Epidermal melanocyte (primary cell): ENCODE results near the gene CRYM.
"Not testable (repeated sequence)": the region's sequence is repeated elsewhere in the genome, so short reads cannot be mapped to it uniquely, and the experiment has no call there.

Source experiments
- DNase-seq: peaks from one replicate; pipeline ENCODE4 v3.0.0; 2011; ENCODE audit warnings: low spot score; ENCODE audit not compliant: insufficient read length

The CRYM gene

GRCh38 chr16:21277927-21278706, at the start of gene CRYM:
CRYM (minus strand) TSS chr16:21278290; CDS start chr16:21278251, 39 bp downstream.
- peak; percentile 57 for DNase-seq

- no peak for DNase-seq
Measured at GRCh38 chr16:21327046-21327445, 49.0 kb upstream of the CRYM start.

- no peak for DNase-seq
Measured at GRCh38 chr16:21326459-21326858, 48.4 kb upstream of the CRYM start.

- DNase-seq: no peak
Measured at GRCh38 chr16:21324267-21324666, 46.2 kb upstream of the CRYM start.

- DNase-seq: not testable (repeated sequence)
Measured at GRCh38 chr16:21322251-21322650, 44.2 kb upstream of the CRYM start.

GRCh38 chr16:21321736-21322135, 43.6 kb upstream of the CRYM start:
- no peak for DNase-seq

GRCh38 chr16:21314339-21314738, 36.2 kb upstream of the CRYM start:
- no peak for DNase-seq

DNA sequence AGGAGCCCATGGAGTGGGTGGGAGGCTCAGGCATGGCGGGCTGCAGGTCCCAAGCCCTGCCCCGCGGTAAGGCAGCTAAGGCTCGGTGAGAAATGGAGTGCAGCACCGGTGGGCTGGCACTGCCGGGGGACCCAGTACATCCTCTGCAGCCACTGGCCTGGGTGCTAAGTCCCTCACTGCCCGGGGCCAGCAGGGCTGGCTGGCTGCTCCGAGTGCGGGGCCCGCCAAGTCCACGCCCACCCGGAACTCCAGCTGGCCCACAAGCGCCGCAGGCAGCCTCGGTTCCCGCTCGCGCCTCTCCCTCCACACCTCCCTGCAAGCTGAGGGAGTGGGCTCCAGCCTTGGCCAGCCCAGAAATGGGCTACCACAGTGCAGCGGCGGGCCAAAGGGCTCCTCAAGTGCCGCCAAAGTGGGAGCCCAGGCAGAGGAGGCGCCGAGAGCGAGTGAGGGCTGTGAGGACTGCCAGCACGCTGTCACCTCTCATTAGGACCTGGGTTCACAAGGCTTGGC, 34.8 kb upstream of the CRYM start:
- DNase-seq: not testable (repeated sequence)

GRCh38 chr16:21312046-21312445, 34.0 kb upstream of the CRYM start:
- not testable (repeated sequence) for DNase-seq

DNA sequence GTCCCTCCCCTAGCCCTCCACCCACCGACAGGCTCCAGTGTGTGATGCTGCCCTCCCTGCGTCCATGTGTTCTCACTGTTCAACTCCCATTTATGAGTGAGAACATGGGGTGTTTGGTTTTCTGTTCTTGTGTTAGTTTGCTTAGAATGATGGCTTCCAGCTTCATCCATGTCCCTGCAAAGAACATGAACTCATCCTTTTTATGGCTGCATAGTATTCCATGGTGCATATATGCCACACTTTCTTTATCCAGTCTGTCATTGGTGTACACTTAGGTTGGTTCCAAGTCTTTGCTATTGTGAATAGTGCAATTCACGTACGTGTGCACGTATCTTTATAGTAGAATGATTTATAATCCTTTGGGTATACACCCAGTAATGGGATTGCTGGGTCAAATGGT, 28.6 kb upstream of the CRYM start:
- DNase-seq: not testable (repeated sequence)

- no peak for DNase-seq
Measured at GRCh38 chr16:21302898-21303528, 24.9 kb upstream of the CRYM start.

DNA sequence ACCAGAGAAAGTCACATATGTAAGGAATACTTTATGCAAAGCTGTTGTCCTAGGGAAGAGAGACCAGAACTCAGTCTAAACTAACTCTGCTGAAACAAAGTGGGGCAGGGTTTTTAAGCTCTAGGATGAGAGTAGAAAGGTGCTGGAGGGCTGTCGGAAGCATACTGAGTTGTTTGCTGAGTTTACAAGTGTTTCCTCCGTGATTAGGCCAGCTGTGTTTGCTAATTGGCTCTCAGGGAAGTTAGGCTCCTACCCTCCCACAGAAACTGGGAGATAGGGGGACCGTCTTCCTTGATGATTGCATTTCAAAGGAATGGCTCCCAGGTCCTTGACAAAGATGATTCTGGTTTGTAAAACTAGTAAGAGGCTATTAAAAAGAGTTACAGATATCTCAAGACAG, 24.4 kb upstream of the CRYM start:
- DNase-seq: no peak

DNA sequence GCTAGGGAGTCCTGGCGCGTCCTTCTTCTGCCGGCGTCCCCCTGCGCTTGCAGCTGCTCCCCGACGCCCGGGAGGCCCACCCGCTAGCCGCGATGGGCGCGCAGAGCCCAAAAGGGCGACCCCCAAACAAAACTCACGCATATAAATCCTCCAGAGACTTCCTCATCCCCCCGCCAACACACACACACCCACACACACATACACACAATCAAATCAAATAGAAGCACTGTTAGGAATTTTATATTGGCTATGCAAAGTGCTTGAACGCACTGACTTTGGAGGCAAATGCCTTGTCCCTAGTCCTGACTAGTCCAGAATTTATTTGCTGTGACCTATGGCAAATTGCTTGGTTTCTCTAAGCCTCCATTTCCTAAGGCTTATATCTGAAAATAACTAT, 23.8 kb upstream of the CRYM start:
- DNase-seq: no peak

DNA sequence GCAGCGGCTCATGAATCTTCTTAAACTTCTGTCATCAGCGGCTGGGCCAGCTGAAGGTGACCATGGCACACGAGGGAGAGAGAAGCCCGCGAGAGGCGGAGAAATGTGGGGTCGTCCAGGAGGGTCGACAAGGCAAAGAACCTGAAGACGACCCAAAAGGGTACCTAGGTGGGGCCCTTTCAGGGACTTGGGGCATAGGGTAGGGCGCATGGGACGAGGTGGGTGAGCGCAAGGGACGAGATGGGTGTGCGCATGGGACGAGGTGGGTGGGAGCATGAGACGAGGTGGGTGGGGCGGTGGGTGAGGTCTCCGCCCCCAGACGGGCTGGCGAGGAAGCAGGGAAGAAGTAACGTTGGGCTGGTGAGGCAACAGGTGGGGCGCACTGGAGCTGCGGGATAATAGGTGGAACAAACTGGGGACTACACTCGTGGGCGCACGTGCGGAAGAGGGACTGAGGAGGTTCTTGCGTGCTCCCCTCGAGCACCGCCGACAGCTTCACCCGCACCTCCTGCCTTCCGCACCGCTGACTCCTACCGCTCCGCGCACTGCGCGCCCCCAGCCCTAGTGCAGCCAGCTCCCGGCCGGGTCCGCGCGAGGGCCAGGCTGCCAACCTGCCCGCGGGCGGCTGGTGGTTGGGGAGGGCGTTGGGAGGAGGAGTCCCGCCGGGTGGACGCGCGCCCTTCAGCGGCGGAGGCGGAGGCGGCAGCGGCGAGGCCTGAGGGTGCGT, 23.2 kb upstream of the CRYM start:
- peak; percentile 49 for DNase-seq

DNA sequence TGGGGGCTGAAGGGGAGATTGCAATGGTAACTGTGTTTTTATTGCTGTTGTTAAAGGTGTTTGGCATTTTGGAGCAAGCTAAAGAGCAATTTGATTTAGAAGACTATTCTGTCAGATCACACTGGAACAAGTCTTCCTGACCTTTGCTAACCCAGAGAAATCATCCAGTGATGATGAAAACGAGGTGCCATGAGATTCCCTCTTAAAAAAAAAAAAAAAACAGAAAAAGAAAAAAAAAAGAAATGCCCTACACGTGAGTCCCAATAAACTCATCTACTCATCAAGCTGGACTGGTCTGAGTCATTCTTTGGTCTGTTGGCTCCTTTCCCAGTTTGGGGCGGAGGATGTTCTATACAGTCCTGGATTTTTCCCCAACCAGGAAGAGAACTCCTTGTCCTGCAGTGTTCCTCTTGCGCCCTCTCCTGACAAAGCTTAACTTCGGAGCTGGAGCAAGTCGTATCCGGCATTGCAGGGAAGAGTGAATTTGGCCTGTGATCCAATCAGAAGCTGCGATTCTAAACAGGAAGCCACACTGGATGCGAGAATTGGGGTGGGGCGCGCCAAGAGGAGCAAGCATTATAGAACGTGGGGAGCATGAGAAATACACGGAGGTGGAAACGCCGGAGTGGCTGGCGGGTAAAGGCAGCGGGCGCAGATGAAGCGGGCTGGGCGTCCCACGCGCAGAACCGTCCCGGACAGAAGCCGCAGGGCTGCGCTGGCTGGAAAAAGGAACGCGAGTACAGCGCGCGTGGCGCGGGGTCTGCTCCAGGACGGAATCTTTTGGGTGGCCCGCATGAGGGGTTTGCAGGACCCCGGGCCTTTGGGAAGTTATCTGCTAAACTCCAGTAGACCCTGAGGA, 22.4 kb upstream of the CRYM start:
- DNase-seq: peak; percentile 95

GRCh38 chr16:21289789-21290188, 11.7 kb upstream of the CRYM start:
- DNase-seq: not testable (repeated sequence)

DNA sequence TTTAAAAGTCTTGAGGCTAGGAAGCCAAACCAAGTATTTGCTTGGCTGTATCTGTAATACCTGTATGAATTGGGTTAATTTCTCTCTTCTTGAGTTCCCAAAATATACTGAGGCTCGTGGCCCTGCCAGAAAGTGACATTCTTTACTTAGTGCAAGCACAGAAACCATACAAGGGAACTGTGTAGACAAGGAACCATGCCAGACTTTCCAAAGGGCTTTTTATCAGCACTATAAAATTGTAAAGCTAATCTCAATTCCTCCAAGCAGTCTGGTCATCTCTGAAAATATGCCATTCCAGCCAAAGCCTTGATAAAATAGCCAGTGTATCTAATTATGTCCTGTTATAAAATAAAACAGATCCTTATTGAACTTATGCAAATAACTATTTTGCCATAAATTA, 7.2 kb upstream of the CRYM start:
- DNase-seq: no peak

- DNase-seq: no peak
Measured at GRCh38 chr16:21284414-21284813, 6.3 kb upstream of the CRYM start.

GRCh38 chr16:21283521-21284289, 5.6 kb upstream of the CRYM start:
- DNase-seq: peak; percentile 42

DNA sequence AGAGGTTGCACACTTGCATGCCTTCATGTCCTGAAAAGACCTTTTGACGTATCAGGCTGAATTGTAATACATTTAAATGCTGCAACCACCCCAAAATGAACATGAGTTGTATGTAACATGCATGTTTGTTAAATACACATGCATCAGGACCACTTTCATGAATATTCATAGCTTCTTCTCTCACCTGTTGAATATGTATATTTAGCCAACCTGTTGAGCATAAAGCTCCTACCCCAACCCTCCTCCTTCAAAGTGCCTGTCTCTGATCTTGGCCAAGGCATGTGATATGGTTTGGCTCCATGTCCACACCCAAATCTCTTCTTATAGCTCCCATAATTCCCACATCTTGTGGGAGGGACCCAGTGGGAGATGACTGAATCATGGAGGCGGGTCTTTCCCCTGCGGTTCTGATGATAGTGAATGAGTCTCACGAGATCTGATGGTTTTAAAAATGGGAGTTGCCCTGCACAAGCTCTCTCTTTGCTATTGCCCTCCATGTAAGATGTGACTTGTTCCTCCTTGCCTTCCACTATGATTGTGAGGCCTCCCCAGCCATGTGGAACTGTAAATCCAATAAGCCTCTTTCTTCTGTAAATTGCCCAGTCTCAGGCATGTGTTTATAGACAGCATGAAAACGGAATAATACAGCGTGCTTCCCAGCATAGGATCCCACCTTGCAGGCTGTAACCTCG, 3.8 kb upstream of the CRYM start:
- DNase-seq: peak; percentile 4
